ENCODE measurements around the gene TMEM247. TPM values are rescaled to one million over a fixed set of nuclear protein-coding genes. Genes with fewer than 3 reads are reported as not detected.

The TMEM247 gene
- total RNA-seq, result not detected

GRCh38 chr2:46479265-46479664 lies at the start of gene TMEM247:
Gene TMEM247 (plus strand): TSS chr2:46479565.
- DNase-seq, result no peak

GRCh38 chr2:46430413-46430812 lies 49.0 kb upstream of the TMEM247 start:
- no peak for DNase-seq

GRCh38 chr2:46430992-46431391 lies 48.4 kb upstream of the TMEM247 start:
- no peak for DNase-seq

- no peak for DNase-seq
These were observed 47.7 kb upstream of the TMEM247 start for GRCh38 chr2:46431481-46432235.

GRCh38 chr2:46434851-46435273 lies 44.5 kb upstream of the TMEM247 start:
- no peak for DNase-seq

GRCh38 chr2:46435353-46435752 lies 44.0 kb upstream of the TMEM247 start:
- DNase-seq, result no peak

GRCh38 chr2:46435796-46436360 lies 43.5 kb upstream of the TMEM247 start:
- no peak for DNase-seq

- DNase-seq, result no peak
These were observed 42.6 kb upstream of the TMEM247 start for GRCh38 chr2:46436800-46437199.

- DNase-seq, result no peak
These were observed 41.3 kb upstream of the TMEM247 start for GRCh38 chr2:46438102-46438501.

- DNase-seq, result no peak
These were observed 40.6 kb upstream of the TMEM247 start for GRCh38 chr2:46438794-46439193.

- DNase-seq, result no peak
These were observed 39.8 kb upstream of the TMEM247 start for GRCh38 chr2:46439582-46439981.

GRCh38 chr2:46441838-46442712 lies 37.3 kb upstream of the TMEM247 start:
- DNase-seq, result no peak

GRCh38 chr2:46444732-46445131 lies 34.6 kb upstream of the TMEM247 start:
- DNase-seq, result no peak

GRCh38 chr2:46445556-46445955 lies 33.8 kb upstream of the TMEM247 start:
- no peak for DNase-seq

- DNase-seq, result no peak
These were observed 32.3 kb upstream of the TMEM247 start for GRCh38 chr2:46446871-46447568.

- no peak for DNase-seq
These were observed 31.7 kb upstream of the TMEM247 start for GRCh38 chr2:46447649-46448048.

- DNase-seq, result no peak
These were observed 31.3 kb upstream of the TMEM247 start for GRCh38 chr2:46448111-46448510.

GRCh38 chr2:46448641-46449040 lies 30.7 kb upstream of the TMEM247 start:
- no peak for DNase-seq

- no peak for DNase-seq
These were observed 29.7 kb upstream of the TMEM247 start for GRCh38 chr2:46449700-46450099.

- DNase-seq, result no peak
These were observed 28.1 kb upstream of the TMEM247 start for GRCh38 chr2:46451131-46451711.

- DNase-seq, result no peak
These were observed 22.6 kb upstream of the TMEM247 start for GRCh38 chr2:46456789-46457188.
